Activated naive CD4-positive, alpha-beta T cell treated with anti-CD3 and anti-CD28 coated beads, Interleukin-2, amount 50 U/mL, for 16 hours (primary cell): ENCODE measurements around the gene SH3RF3.
"Not testable (repeated sequence)": the region's sequence is repeated elsewhere in the genome, so short reads cannot be mapped to it uniquely, and the experiment has no call there.

Experiments
- DNase-seq: peaks from one replicate; pipeline ENCODE4 v3.0.0-alpha.2; 2020

Gene SH3RF3

GRCh38 chr2:109204412-109204811, 75.4 kb downstream of the SH3RF3 start:
- no peak for DNase-seq

DNA sequence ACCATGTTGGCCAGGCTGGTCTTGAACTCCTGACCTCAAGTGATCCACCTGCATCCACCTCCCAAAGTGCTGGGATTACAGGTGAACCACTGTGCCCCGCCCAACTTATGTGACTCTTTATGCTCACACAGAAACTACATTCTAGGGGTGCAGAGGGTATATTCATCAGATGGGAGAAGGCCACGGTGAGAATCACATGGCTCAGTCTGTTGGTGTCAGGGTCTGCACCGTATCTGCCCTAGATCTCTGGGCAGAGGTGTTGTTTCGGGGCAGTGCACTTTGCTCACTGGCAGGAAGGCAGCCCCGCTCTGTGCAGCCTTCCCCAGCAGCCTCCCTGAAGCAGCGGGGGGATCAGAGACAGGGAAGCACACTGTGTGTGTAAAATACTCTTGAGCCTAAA, 76.4 kb downstream of the SH3RF3 start:
- no peak for DNase-seq

- DNase-seq: no peak
Observed at GRCh38 chr2:109206569-109207146, 77.7 kb downstream of the SH3RF3 start.

DNA sequence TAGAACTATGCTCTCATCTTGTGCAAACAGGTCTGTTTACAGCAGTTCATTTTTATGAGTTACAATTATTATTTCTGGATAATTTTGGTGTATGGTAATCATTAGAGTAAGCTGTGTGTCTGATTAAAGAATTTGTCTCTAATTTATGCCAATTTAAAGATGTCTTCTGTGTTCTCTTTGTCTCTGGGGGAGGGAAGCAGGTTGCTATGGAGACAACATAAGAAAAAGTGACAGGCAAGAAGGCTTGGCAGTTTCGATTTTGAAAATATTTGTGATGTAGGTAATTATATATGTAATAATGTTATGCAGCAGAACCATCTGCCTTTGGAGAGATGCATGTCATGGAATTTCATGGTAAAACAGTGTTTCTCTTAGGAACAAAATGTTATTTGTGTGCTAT, 78.2 kb downstream of the SH3RF3 start:
- no peak for DNase-seq

- no peak for DNase-seq
Observed at GRCh38 chr2:109208071-109208950, 79.3 kb downstream of the SH3RF3 start.

DNA sequence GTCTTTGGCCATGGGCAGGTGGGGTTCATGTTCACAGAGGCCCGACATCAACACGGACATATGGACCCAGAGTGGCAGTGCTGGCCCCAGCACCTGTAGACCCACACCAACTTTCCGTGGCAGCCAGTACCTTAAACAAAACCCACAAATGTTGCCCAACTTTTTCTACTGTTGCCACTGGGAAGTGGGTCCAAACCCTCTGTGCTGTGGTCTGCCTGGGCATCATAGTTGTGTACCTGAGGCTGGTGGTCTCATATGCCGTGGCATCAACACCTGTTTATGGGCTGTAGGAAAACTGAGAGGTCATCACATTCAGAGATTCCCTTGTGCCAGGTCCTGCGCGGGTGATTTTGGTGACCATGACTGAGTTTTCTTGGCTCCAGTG, 79.9 kb downstream of the SH3RF3 start:
- no peak for DNase-seq

GRCh38 chr2:109209412-109209811, 80.4 kb downstream of the SH3RF3 start:
- no peak for DNase-seq

GRCh38 chr2:109209941-109210340, 80.9 kb downstream of the SH3RF3 start:
- DNase-seq: no peak

- DNase-seq: no peak
Observed at GRCh38 chr2:109210431-109211200, 81.6 kb downstream of the SH3RF3 start.

- DNase-seq: no peak
Observed at GRCh38 chr2:109211315-109211714, 82.3 kb downstream of the SH3RF3 start.

GRCh38 chr2:109212836-109213563, 84.0 kb downstream of the SH3RF3 start:
- no peak for DNase-seq

GRCh38 chr2:109213646-109214433, 84.8 kb downstream of the SH3RF3 start:
- DNase-seq: peak; percentile 28

- DNase-seq: no peak
Observed at GRCh38 chr2:109214651-109215371, 85.8 kb downstream of the SH3RF3 start.

DNA sequence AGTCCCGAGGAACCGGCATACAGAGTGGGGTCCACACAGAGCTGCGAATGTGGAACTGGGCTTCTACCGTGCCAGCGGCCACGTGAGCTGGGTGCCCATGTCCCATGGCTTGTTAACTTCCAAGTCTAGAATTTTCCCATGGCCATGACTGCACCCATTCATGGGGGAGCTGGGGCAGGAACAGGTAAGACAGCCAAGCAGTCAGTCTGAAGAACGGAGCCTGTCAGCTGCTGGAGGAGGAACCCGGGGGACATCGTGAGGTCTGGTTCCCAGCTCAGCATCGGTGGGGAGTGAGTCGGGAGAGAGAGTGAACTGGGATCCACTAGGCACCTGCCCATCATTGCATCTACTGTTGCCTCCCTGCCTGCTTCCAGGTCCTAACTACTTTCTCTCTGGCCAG, 86.9 kb downstream of the SH3RF3 start:
- no peak for DNase-seq

- DNase-seq: no peak
Observed at GRCh38 chr2:109216332-109216731, 87.3 kb downstream of the SH3RF3 start.

- no peak for DNase-seq
Observed at GRCh38 chr2:109217362-109218086, 88.5 kb downstream of the SH3RF3 start.

- no peak for DNase-seq
Observed at GRCh38 chr2:109218087-109218791, 89.2 kb downstream of the SH3RF3 start.

DNA sequence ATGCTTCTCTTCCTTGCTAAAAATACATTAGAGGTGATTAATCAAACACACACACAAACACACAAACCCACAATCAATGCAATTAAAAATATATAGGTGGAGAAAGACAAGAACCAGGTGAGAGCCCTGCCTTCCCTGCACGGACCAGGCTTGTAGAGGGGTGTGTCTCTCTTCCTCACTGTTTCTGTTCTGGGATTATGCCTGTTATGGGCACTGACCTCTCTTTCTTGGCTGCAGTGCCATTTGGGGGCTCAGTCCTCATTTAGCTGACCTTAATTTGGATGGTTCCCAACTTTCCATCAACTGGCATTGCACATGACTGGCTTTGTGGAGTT, 89.8 kb downstream of the SH3RF3 start:
- DNase-seq: no peak

DNA sequence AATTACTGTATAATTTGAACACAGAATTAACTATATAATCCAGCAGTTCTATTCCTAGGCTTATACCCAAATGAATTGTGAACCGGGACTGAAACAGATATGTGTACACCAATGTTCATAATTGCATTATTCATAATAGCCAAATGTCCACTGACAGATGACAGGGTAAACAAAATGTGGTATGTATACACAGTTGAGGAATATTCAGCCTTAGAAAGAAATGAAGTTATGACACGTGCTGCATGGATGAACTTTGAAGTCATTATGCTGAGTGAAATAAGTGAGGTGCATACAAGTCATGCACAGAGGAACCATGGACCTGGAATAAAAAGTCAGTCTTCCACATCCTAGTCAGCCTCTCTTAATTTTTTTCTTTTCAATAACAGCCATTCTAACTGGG, 91.9 kb downstream of the SH3RF3 start:
- no peak for DNase-seq

DNA sequence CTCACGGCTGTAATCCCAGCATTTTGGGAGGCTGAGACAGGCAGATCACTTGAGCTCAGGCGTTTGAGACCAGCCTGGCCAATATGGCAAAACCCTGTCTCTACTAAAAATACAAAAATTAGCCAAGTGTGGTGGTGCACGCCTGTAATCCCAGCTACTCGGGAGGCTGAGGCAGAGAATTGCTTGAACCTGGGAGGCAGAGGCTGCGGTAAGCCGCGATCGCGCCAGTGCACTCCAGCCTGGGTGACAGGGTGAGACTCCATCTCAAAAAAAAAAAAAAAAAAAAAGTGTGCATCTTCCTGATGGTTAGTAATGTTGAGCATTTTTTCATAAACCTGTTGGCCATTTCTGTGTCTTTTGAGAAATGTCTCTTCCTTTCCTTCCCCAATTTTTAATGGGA, 92.3 kb downstream of the SH3RF3 start:
- DNase-seq: not testable (repeated sequence)
